Measurements from ENCODE around the gene MRGPRD. TPM values are rescaled to one million over a fixed set of nuclear protein-coding genes. Genes with fewer than 3 reads are reported as not detected.
"Not testable (repeated sequence)": the region's sequence is repeated elsewhere in the genome, so short reads cannot be mapped to it uniquely, and the experiment has no call there.

MRGPRD gene
- total RNA-seq, 1 donor from 2014 or later: not detected

- no peak for DNase-seq (ENCODE audit: extremely low read depth, low read depth, low spot score)
These were observed 14.1 kb upstream of the MRGPRD start for GRCh38 chr11:68994894-68995285.

GRCh38 chr11:68994161-68994893 is 13.5 kb upstream of the MRGPRD start:
- no peak for DNase-seq (ENCODE audit: extremely low read depth, low read depth, low spot score)

- no peak for DNase-seq (ENCODE audit: extremely low read depth, low read depth, low spot score)
These were observed 12.8 kb upstream of the MRGPRD start for GRCh38 chr11:68993546-68993945.

- no peak for DNase-seq (ENCODE audit: extremely low read depth, low read depth, low spot score)
These were observed 12.0 kb upstream of the MRGPRD start for GRCh38 chr11:68992743-68993255.

GRCh38 chr11:68990995-68991780 is 10.4 kb upstream of the MRGPRD start:
- no peak for DNase-seq (ENCODE audit: extremely low read depth, low read depth, low spot score)

GRCh38 chr11:68989936-68990606 is 9.3 kb upstream of the MRGPRD start:
- no peak for DNase-seq (ENCODE audit: extremely low read depth, low read depth, low spot score)

- DNase-seq (ENCODE audit: extremely low read depth, low read depth, low spot score): no peak
These were observed 7.7 kb upstream of the MRGPRD start for GRCh38 chr11:68988491-68988890.

GRCh38 chr11:68987211-68987610 is 6.4 kb upstream of the MRGPRD start:
- no peak for DNase-seq (ENCODE audit: extremely low read depth, low read depth, low spot score)

GRCh38 chr11:68983801-68984200 is 3.0 kb upstream of the MRGPRD start:
- no peak for DNase-seq (ENCODE audit: extremely low read depth, low read depth, low spot score)

- DNase-seq (ENCODE audit: extremely low read depth, low read depth, low spot score): no peak
These were observed 1.3 kb upstream of the MRGPRD start for GRCh38 chr11:68982134-68982533.

GRCh38 chr11:68979931-68980775 is 633 bp downstream of the MRGPRD start:
- DNase-seq (ENCODE audit: extremely low read depth, low read depth, low spot score): no peak

- DNase-seq (ENCODE audit: extremely low read depth, low read depth, low spot score): no peak
These were observed 1.7 kb downstream of the MRGPRD start for GRCh38 chr11:68978931-68979594.

- no peak for DNase-seq (ENCODE audit: extremely low read depth, low read depth, low spot score)
These were observed 2.2 kb downstream of the MRGPRD start for GRCh38 chr11:68978626-68978930.

- no peak for DNase-seq (ENCODE audit: extremely low read depth, low read depth, low spot score)
These were observed 2.8 kb downstream of the MRGPRD start for GRCh38 chr11:68977781-68978625.

- no peak for DNase-seq (ENCODE audit: extremely low read depth, low read depth, low spot score)
These were observed 4.2 kb downstream of the MRGPRD start for GRCh38 chr11:68976563-68976962.

GRCh38 chr11:68976095-68976494 is 4.7 kb downstream of the MRGPRD start:
- DNase-seq (ENCODE audit: extremely low read depth, low read depth, low spot score): no peak

- DNase-seq (ENCODE audit: extremely low read depth, low read depth, low spot score): no peak
These were observed 6.2 kb downstream of the MRGPRD start for GRCh38 chr11:68974421-68975194.

GRCh38 chr11:68973706-68974105 is 7.1 kb downstream of the MRGPRD start:
- not testable (repeated sequence) for DNase-seq (ENCODE audit: extremely low read depth, low read depth, low spot score)
